Right kidney (tissue), 9 donors: ENCODE measurements around the gene FEV.

Experiments used
- DNase-seq: peaks from one replicate; pipeline ENCODE4 v3.0.0-alpha.2; 2016
- long read RNA-seq, 8 donors: transcript quantifications; one replicate each; lab custom pipeline, GENCODE V29; 2026

Gene FEV
- long read RNA-seq, donor 1 = 0 reads
- long read RNA-seq, donor 2 = 0 reads
- long read RNA-seq, donor 3 = 0 reads
- long read RNA-seq, donor 4 = 0 reads
- long read RNA-seq, donor 5 = 0 reads
- long read RNA-seq, donor 6 = 0 reads
- long read RNA-seq, donor 7 = 0 reads
- long read RNA-seq, donor 8 = 0 reads

GRCh38 chr2:218985021-218985324 is at the start of gene FEV:
FEV (minus strand) TSS chr2:218985184; CDS start chr2:218985075, 109 bp downstream.
- DNase-seq = no peak

GRCh38 chr2:219032051-219032745 is 47.2 kb upstream of the FEV start:
- DNase-seq = no peak

- DNase-seq = no peak
These were observed 46.2 kb upstream of the FEV start for GRCh38 chr2:219031005-219031738.

DNA sequence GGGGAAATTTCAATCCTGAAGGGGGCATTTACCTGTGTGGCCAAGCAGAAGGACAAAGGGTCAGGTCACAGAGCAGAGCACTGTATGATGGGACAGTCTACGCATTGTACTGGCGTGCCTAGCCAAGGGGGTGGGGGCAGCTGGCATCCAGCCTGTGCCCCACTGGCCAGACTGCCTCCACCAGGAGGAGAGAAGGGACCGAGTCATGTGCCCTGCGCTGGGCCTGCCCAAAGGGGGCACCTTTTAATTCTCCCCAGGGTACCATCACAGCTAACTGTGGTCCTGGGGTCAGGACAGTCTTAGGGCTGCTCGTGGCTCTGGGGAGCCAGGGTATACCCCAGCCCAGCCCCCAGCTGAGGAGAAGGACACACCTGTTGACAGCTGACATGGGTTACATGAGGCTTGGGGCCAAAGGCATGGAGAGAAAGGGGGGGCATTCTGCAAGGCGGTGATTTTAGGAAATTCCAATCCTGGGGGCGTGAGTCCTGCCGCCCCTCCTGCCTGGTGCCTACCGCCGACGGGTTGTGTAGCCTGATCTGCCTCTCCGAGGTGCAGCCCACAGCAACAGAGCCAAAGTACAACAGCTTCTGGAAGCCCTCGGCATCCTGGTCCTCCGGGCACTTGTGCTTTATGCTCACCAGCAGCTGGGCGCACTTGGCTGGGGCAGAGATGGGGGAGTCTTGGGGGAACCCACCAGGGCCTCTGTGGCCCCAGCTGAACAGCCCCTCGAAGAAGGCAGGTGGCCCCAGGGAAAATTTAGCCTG is 45.4 kb upstream of the FEV start:
- DNase-seq = no peak

DNA sequence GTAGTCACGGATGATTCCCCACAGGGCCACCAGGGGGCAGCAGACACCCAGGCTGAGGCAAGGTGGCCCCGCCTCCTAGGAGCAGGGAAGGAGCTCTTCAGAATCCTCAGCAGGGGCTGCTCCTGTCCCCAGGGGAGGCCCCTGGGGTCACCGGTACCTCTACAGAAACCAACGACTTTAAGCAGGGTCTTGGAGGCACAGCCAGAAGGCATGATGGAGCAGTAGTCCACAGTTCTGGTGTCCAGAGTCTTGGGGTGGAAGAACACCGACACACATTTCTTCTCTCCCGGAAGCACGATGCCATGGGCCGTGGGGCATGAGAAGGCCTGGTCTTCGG is 44.8 kb upstream of the FEV start:
- DNase-seq = peak; percentile 59

GRCh38 chr2:219028996-219029828 is 44.2 kb upstream of the FEV start:
- no peak for DNase-seq

DNA sequence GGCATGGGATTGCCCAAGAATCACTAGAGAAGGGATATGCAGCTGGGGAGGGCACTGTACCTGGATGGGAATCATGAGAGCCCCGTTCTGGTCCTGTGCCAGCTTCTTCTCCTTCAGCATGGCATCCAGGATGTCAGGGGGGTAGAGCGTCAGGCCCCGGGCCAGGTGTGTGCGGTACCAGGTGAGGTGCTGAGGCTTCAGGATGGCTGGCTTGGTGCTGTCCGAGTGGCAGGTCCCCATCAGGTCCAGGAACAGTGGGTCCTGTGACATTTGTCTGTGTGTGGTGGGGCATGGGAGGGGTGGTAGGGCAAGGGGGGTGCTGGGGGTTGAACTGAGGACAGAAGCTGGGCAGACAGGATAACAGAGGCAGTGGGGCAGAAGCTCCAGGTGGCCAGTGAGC is 43.2 kb upstream of the FEV start:
- no peak for DNase-seq

GRCh38 chr2:219027511-219028055 is 42.6 kb upstream of the FEV start:
- DNase-seq = no peak

GRCh38 chr2:219026946-219027345 is 42.0 kb upstream of the FEV start:
- DNase-seq = no peak

DNA sequence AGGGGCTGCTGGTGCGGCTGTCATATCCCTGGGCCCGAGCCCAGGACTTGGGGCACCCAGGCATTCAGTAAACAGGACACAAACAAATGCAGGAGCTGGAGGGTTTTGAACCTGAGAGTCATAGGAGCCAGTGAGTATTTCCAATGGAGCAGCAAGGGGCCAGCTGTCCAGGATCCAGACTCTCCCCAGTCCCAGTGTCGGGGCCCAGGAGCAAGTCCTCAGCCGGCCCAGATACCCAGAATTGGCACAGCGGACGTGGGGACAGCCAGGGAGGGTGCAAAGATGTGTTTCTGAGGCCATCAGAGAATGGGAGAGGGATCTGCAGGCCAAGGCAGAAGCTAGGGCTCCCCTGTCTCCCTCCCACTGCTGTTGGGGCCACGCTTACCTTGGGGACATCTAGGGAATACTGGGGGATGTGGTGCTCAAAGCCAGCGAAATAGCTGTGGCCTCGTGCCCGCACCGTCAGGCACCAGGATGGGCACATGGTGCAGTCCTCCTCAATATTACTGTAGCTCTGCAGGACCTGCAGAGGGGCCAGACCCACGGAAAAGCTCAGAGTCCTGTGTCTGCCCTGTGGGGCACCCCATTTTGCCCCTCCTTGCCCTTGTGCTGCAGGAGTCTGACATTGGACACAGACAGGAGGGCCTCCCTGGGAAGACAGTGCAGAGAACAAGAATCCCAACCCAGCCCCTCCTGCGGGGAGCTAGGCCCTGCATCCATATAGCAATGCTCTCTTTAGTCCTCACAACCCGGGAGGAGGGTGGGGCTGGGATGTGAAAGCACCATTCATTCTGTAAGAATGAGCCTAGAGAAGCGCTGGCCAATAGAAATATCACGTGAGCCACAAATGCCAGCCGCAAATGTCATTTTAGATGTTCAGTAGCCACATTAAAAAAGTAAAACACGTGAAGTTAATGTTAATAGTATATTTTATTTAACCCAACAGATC is 40.9 kb upstream of the FEV start:
- DNase-seq = no peak

- no peak for DNase-seq
These were observed 39.1 kb upstream of the FEV start for GRCh38 chr2:219024059-219024458.

- DNase-seq = no peak
These were observed 38.1 kb upstream of the FEV start for GRCh38 chr2:219023045-219023605.

- DNase-seq = no peak
These were observed 37.6 kb upstream of the FEV start for GRCh38 chr2:219022616-219023015.

DNA sequence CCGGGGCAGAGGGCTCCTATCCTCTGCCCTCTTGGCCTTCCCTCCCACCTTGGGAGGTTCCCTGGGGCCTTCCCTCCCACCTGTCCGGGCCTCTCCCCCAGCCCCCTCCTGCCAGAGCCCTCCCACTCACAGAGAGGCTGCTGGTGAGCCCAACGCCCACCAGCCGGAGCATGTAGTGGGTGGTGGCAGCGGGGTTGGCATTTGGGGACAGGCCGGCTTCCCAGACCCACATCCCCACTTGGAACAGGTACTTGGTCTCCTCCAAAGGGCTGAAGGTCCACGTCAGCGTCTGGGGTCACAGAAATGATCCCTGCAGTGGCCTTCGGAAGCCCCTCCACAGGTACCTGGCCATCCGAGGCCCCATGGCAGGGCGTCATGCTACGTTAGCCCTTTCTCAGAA is 37.1 kb upstream of the FEV start:
- DNase-seq = no peak

DNA sequence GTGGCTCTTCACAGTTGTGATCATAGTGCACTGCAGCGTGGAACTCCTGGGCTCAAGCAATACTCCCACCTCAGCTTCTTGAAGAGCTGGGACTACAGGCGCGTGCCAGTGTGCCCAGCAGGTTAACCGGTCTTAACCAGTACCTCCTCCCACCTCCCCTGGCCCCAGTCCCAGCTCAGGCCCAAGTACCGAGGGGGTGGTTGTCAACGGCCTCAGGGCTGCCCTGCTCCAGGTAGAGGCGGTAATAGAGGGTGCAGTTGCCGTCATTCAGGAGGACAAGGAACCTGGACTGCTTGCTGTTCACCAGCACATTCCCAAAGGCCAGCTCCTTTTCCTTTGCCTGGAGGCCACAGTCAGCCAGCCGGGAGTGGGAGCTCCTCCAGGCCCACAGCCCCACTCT is 36.6 kb upstream of the FEV start:
- no peak for DNase-seq

GRCh38 chr2:219020604-219021365 is 35.8 kb upstream of the FEV start:
- DNase-seq = no peak

- no peak for DNase-seq
These were observed 34.5 kb upstream of the FEV start for GRCh38 chr2:219019436-219019835.

DNA sequence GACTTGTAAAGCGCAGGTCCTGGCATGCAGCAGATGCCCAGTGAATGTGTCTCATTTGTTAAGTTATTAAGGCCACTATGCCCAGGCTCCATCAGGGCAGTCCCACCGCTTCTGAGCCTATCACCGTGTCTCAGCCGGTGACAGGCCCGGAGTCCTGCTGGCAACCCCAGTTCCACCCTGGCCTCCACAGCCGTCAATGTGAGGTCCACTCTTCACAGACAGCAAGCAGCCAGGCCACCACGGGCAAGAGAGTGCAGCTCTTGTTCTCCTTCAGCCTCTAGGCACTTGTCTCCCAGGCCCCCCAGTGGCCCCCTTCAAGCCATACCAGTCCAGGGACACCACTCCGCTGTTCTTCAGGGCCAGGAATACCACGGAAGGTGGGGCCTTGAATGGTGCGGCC is 33.7 kb upstream of the FEV start:
- no peak for DNase-seq

- DNase-seq = no peak
These were observed 33.3 kb upstream of the FEV start for GRCh38 chr2:219018286-219018685.
